ENCODE data around the gene NR6A1.

Gene NR6A1

DNA sequence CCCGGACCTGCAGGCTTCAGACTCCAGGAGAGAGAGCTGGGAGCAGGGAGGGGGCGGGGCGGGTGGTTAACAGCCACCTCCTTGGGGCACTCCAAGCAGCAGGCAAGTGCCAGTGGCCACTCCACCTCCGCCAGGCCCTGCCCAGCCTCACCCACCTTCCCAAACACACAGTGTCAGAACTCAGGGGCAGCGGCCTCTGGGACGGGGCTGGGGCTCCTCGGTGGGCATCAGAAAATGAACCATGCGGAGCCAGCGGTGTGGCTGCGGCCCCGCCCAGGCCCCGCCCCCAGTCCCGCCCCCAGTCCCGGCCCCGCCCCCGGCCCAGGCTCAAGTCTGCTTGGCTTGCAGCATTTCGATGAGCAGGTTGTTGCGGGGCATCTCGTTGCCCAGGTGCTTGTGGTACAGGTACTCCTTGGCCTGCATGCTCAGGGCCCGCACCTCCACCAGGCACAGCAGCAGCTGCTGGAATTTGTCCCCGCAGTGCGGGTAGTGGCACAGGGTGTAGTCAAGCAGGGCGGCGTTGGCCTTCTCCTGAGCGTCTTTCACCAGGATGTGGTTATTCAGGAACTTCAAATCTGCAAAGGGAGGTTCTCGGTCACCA lies 288.6 kb downstream of the NR6A1 start:
- no peak for DNase-seq

DNA sequence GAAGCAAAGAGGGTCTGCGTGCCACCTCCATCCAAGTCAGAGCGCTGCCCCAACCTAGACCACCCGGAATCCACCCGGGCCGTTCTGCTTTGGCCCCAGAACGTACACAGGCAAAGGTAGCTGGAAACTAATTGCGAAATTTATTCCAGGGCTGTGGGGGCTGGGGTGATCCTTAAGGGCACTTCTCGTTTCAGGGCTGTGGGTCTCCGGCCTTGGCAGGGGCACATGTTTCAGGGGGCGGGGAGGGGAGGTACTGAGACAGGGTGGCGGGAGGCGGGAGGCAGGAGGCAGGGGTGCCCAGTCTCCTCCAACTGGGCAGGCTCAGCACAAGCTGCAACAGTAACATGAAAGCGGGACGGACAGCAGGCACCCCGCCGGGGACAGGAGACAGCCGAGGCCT lies 290.0 kb downstream of the NR6A1 start:
- DNase-seq = no peak

DNA sequence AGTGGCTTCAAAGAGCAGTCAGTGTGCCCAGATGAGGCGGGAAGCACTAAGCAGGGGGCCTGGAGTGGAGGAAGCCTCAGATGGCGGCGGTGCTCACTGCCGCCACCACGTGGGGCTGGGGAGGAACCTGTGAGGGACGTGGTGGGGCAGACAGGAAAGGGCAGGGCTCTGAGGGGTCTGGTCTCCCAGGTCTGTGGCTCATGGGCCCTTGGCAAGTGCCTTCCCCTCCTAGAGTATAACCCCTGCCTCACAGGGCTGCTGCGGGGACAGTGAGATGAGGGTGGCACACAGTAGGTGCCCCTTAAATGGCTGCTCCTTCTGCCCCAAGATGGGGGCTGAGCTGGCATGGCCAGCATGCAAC lies 290.5 kb downstream of the NR6A1 start:
- no peak for DNase-seq

DNA sequence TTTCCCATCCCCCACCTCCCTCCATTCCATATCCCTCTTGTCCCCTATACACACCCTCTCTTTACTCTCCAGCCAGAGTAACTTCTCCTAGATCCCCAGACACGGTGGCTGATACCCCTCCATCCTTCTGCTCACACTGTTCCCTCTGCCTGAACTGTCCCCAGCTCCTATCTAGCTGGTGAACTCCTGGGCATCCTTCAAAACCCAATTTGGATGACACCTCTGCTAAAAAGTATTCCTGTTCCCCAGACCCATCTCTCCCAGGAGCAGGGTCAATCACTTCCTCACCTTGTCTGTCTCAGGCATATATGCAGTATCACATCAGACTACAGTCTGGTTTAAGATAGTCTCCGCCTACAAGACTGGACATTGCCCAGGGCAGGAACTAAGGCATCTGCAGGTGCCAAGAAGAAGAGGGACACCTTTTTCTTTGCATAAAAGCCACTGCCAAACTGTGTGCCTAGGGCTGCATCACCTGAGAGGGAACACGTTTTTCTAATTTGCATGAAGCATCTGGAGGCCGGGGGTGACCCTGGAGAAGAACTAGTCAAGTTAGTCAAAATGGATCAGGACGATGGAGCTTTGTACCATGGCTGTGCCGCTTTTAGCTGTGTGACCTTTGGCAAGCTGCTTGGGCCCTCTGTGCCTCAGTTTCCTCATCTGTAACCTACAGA lies 291.0 kb downstream of the NR6A1 start:
- DNase-seq = no peak

DNA sequence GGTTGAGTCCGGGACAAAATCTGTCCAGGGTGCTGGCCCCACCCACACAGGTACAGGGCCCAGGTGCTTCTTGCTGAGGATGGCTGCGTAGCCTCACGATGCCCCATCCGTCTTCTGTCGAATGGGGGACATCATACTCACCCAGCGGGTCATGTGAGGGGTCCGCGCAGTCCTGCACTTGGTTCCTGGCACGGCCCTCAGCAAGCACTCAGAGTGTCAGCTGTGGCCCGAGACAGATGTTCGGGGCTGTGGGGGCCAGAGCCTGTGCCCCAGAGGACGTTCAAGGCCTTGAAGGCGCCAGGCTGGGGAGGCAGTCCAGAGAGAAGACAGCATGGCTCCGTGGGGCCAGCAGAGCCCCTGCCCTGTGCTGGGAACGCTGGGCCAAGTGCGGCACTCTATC lies 291.7 kb downstream of the NR6A1 start:
- DNase-seq = no peak

DNA sequence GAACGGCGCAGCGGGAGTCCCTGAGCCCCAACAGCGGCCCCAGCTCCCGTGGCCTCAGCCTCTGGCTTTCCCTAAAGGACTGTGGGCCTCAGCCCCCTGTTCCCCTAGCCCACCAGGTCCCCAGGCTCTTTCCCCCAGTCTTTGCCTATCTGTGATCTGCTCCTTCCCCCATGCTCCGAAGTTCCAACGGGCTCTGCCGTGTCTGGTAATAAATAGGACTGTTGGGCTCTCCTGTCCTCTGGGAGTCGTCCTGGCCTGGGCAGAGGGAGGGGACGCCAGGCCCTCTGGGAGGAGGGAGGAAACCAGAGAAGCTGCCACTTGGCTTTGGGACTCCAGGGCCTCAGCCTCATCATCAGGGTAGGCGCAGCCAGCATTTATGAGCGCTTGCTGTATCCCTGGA lies 292.8 kb downstream of the NR6A1 start:
- no peak for DNase-seq

DNA sequence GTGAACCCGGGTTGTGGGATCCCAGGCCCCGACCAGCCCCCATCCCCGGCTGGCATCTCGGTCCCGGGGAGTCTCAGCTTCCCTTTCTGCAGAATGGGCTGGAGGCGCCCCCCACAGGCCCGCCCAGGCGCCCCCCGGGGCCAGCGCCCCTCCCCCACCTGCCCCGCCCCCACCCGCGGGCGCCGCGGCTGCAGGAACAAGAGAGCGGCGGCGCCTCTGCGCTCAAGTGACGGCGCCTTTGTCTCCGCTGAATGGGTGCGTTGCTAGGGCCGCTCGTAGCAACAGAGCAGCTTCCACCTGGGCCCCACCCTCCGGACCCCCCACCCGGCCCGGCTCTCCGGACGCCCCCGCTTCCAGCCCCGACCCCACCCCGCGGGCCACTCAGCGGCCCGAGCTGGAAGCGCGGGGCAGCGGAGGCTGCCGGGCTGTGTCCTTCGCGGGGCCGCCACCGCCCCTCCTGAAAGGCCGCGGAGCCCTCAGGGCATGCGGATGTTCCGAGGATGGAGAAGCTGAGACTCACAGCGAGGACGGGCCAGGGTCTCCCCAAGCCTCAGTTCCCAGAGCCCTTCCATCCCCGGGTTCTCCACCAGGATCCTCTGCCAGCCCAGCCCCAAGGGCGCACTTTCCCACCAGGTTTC lies 293.3 kb downstream of the NR6A1 start:
- DNase-seq = no peak

DNA sequence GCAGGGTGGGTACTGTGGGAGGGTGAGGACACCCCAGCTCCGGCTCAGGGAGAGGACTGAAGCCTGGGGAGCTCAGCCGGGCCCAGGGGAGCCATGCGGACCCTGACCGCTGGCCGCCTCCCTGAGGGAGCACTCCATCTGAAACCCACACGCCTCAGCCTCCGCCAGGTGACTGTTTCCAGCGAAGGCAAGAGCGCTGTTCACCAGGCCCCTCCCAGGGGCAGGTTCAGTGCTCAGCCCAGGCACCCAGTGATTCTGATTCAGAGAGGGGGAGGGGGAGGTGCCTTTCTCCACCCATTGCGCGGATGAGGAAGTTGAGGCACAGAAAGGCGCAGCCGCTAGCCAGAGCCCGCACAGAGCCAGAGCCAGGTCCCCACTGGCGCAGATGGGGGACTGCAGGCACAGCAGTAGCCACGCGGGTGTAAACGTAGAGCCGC lies 293.9 kb downstream of the NR6A1 start:
- DNase-seq = no peak

DNA sequence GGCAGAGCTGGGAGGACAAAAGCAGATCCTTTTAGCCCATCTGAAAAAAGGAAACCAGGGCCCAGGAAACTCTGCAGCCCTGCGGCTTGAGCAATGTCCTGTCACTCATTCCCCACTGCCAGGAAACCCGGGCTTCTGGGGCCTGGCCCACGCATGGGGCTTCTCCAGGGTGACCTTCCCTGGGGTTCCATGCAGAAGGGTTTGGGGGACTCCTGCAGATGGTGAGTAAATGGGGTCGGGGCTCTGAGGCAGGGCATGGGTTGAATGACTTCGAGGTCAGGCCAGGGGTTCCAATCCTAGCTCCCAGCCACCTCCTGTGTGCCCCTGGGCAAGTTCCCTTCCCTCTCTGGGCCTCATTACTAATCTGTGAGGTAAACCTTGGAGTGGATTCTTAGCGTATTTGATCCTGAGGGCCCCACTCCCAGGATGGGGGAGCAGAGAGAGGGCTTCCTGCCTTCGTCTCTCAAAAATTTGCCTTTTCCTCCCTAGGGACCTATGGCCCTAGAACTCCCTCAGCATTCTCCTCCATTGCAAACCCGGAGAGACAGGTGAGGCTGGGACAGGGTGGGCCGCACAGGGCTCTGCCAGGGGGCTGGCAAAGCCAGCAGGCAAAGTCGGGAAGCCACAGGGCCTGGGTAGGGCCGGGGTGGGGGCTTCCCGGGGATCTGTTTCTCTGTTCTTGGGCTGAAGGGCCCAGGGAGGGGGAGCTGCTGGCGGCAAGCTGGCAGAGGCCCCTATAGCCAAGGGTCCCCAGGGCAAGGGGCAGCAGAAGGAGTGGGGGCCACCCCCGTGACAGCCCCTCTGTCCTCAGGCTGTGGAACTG lies 295.0 kb downstream of the NR6A1 start:
- DNase-seq = no peak

DNA sequence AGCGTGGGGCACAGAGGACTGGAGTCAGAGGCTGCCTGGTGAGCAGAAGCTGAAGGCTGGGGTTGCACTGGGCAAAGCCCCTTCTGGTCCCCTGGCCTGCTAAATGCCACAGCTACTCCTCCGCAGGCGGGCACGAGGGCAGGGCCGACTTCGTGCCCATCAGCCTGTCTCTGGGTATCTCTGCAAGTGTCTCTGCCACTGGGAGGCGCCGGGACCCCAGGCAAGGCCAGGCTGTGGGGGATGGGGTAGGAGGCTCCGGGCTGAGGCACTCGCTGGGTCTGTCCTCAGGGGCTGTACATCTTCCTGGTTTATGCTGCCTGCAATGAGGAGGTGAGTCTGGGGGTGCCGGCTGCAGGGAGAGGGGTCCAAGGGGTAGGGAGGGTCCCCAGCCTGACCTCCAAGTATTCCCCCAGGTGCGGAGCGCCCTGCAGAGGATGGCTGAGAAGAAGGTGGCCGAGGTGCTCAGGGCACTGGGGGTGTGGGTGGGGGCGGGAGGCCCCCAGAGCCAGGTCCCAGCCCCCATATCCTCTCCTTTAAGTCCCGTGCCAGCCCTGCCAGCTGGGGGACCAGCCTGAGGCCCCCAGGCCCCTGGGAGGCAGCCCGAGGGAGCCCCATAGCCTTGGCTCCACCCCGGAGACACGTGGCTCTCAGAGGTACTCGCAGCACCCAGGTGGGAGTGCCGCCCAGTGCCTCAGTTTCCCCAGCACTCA lies 295.8 kb downstream of the NR6A1 start:
- DNase-seq = no peak

DNA sequence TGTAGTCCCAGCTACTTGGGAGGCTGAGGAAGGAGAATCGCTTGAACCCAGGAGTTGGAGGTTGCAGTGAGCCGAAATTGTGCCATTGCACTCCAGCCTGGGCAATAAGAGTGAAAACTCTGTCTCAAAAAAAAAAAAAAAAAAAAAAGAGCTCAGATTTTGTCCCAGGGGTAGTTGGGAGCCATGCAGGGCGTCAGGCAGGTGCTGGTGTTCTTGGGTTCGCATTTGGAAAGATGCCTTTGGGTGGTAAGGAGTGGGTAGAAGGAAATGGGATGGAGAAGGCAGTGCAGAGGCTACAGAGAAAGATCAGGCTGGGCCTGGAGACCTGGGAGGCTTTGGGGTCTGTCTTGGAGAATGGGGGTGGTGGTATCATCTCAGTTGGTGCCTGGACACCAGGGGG lies 297.0 kb downstream of the NR6A1 start:
- no peak for DNase-seq

DNA sequence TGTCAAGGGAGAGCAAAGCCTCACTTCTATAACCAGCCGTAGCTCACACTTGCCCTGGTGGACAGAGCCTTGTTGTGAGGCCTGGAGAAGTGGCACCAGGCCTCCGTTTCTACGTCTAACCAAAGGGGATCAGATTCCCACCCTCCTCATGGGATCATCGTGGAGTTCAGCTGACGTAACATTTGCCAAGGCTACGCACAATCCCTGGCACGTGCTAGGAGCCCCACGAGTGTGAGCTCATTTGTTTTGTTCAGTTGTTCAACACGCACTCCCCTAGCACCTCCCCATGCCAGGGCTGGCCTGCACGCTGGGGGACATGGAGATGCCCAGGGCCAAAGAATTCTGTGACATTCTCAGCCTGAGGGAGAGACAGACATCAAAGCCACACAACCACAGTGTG lies 297.8 kb downstream of the NR6A1 start:
- DNase-seq = no peak

DNA sequence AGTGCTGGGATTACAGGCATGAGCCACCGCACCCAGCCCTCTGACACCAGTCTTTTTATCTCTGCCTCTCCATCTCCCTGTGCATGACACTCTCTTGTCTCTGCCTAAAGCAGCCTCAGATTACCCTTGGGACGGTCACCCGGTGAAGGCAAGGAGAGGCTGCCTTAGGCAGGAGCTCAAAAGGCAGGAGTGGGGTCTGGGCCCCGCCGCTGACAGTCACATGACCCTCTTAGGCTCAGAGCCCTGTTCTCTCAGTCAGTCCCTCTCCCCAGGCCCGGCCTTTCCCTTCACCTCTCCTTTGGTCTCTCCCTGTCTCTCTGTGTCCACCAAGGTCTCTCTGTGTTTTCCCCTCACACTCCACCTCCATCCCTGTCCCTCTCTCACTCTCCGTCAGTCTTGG lies 298.3 kb downstream of the NR6A1 start:
- no peak for DNase-seq

DNA sequence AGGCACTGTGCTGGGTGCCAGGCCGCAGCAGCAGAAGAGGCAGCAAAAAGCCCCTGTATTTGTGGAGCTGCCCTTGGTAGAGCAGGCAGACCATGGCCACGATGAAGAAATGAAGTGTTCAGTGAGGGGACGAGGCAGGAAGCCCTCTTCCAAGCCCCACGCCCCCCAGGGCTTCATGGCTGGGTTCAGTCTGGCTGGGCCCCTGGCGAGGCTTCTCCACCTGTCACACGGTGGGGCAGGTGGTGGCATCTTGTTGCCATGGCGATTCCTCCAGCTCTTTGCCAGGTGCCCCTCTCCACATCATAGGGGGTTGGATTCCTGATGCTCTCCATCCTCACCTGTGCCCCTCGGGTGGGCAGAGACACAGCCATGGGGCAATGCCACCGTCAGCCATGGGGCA lies 299.4 kb downstream of the NR6A1 start:
- DNase-seq = no peak

DNA sequence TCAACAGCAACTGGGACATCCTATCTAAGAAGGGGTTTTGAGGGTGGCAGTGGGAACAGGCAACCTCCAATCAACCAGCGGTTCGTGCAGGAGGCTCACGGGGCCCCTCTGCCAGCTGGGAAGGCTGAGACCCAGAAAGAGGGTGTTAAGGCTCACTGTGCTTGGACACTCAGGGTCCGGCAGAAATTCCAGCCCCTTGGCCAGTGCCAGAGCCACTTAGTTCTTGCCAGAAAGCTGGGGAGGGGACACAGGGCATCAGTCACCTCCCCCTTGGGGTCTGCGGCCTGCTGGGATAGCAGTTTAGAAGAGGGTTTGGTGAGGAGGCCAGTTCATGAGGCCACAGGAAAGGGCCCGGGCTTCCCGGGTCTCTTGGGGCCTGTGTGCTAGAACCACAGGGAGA lies 300.4 kb downstream of the NR6A1 start:
- no peak for DNase-seq

DNA sequence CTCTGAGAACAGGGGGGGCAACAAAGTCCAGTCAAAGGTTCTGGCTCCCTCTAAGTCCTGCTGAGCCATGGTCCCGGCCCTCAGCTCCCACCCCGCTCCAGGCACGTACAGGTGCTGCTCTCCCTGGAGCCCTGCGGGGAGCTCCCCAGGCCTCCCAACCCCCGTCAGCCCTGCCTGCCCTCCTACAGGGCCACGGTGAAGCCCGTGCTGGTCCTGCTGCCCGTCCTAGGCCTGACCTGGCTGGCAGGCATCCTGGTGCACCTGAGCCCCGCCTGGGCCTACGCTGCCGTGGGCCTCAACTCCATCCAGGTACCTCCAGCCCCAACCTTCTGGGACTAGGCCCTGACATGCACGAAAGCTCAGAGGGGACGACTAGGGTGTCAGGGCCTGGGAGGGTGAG lies 300.8 kb downstream of the NR6A1 start:
- no peak for DNase-seq

DNA sequence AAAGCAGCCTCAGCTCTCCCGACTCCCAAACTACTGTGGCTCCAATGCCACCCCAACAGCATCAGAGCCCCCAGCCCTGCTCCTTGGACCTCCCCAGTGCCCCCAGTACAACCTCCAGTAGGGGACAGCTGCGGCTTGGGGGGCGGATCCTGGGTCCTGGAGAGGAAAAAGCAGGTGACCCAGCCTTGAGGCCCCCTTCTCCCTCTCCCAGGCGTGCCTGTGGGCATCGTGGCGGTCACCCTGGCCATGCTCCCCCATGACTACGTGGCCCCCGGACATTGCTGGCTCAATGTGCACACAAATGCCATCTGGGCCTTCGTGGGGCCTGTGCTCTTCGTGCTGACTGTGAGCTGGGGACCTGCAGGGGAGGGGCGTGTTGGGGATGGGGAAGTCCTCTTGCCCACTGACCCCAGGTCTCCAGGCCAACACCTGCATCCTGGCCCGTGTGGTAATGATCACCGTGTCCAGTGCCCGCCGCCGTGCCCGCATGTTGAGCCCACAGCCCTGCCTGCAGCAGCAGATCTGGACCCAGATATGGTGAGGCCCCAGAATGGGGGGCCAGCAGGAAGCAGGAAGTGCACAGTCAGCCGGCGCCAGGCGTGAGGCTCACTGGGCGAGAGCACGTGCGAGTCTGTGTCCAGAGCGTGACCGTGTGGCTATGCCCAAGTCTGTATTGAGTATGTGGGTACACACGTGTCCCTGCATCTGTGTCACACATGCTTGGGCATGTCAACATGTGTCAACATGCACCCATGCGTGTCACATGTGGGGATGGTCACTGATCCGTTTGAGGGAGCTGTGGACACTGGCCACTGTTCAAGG lies 301.9 kb downstream of the NR6A1 start:
- DNase-seq = no peak

DNA sequence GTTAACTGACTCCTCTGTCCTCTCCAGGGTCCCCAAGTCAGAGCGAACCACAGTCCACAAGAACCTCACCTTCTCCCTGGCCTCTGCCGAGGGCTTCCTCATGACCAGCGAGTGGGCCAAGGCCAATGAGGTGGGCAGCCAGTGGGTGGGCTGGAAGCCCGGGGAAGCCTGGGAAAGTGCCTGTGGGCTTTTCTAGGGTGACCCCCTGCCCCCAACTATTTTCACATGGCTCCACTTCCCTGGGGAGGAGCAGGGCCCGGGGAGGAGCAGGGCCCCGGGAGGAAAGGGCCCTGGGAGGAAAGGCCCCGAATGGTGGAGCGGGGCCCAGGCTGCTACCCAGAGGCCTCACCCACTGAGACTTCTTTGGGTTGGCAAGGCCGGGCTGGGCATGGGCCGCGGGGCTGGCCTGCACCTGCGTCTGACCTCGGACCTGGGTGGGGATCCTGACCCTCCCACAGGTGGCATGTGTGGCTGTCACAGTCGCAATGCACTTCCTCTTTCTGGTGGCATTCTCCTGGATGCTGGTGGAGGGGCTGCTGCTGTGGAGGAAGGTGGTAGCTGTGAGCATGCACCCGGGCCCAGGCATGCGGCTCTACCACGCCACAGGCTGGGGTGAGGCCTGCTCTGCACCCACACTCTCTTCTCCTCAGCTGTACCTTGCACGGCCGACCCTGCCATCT lies 302.9 kb downstream of the NR6A1 start:
- no peak for DNase-seq

DNA sequence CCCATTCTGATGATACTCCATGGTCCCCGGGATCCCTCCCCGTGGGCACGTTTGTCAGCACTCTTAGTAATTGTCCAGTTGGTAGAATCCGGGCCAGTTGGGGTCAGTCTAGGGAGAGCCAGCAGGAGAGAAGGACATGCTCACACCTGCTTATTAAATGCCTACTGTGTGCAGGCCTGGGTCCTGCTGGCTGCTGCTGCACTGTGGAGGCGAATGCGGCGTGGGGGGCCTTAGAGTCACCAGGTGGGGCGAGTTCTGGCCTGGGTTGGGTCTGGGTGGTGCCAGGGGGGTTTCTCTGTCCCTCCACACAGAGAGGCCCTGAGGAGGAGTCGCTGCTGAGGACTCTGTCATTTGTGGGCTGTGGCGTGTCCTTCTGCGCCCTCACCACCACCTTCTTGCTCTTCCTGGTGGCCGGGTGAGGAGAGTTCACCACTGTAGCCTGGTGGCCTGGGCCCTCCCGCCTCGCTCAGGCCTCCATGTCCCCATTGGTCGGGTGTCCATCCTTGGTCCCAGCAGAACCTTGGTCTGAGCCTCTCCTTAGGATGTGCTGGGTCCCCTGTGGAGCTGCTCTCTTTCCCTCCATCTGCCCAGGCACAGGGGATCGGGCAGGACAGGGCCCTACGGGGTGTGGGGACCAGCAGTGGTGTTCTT lies 303.6 kb downstream of the NR6A1 start:
- no peak for DNase-seq

All from cerebellar nuclear complex (tissue), 1 donor.